ENCODE measurements around the gene CLK3. TPM values are rescaled to one million over a fixed set of nuclear protein-coding genes. Genes with fewer than 3 reads are reported as not detected.

Gene CLK3
- total and polyA plus RNA-seq, 8 donors = 23.1 to 89.9 (median 29.8) TPM

DNA sequence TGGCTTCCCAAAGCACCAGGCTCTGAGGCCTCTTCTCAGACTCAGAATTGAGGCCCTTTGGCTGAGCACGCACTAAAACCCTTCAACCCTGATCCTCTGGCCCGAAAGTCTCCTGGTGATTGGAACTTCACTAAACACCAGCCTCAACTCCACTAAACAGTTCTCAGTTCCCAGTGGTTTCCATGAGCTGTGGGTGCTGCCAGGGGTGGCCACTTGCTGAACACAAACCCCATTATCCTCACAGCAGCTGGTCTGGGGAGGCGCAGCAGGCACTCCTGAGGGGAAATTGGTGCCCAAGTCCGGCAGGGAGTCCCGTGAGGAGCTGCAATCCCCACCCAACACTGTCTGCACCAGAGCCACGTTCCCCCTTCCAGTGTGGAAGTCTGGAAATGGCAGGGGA, 3.8 kb upstream of the CLK3 start:
- 91 to 92% methylated on average over 6 of the region's 6 CpGs for WGBS, 2 donors
- intact Hi-C loops (cut with DNase I) = loop anchor here in 2 of 3 donors (10.0 kb wide), 2 partner anchors 67 to 237 kb away; partner anchors contain the start of gene ARID3B (in 1 of the 2)

DNA sequence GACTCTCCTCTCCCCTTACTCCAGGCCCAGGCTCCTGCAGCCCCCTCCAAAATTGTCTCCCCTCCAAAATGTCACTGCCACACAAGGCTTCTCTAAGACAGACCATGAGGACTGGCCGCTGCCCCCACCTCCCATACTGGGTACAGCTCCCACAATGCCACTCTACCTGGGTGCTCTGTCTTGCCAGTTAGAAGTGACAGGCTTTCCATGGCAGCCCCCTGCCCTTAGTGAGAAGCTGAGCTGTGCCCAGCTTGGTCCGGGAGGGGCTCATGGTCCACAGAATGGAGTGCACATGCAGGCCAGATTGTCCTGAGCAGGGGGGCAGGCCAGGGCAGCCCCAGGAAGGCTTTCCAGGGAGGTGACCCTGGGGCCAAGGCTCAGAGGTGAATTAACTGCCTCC, 3.0 kb upstream of the CLK3 start:
- Histone ChIP-seq H3K27ac (no peak overlapping the region), H3K9me3 (no peaks in the 10 kb centered on the region), H3K27me3 (no peaks in the 10 kb centered on the region), H3K4me1 (peaks cover 8 to 11% (median 8%) of the 10 kb centered on the region in 3 donors), H3K4me3 (no peak overlapping the region), H3K36me3 (no peaks in the 10 kb centered on the region)
- intact Hi-C loops (cut with DNase I) = loop anchor here in 2 of 3 donors (10.0 kb wide), 2 partner anchors 68 to 238 kb away; partner anchors contain the start of gene ARID3B (in 1 of the 2)
- TF ChIP-seq, protein P1, sequence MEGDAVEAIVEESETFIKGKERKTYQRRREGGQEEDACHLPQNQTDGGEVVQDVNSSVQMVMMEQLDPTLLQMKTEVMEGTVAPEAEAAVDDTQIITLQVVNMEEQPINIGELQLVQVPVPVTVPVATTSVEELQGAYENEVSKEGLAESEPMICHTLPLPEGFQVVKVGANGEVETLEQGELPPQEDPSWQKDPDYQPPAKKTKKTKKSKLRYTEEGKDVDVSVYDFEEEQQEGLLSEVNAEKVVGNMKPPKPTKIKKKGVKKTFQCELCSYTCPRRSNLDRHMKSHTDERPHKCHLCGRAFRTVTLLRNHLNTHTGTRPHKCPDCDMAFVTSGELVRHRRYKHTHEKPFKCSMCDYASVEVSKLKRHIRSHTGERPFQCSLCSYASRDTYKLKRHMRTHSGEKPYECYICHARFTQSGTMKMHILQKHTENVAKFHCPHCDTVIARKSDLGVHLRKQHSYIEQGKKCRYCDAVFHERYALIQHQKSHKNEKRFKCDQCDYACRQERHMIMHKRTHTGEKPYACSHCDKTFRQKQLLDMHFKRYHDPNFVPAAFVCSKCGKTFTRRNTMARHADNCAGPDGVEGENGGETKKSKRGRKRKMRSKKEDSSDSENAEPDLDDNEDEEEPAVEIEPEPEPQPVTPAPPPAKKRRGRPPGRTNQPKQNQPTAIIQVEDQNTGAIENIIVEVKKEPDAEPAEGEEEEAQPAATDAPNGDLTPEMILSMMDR (IDR thresholded peaks at IDR 0.05) = no peak
- WGBS, 2 donors = 79 to 81% methylated on average over 2 of the region's 2 CpGs
- FAIRE-seq (no peak), DNase-seq (peak in 1 of 6 donors; percentile 55), ATAC-seq (no peak)

More for the DNA sequence above, 3.8 kb upstream of the CLK3 start:
- ATAC-seq (no peak), DNase-seq (peak in 1 of 6 donors; percentile 32), FAIRE-seq (no peak)
- H3K4me1 ChIP-seq = peaks cover under 1 to 3% (median 2%) of the 10 kb centered on the region in 3 donors
- no peaks in the 10 kb centered on the region for H3K27me3 ChIP-seq
- H3K27ac ChIP-seq = no peak overlapping the region
- H3K9me3 ChIP-seq = no peaks in the 10 kb centered on the region
- TF ChIP-seq, protein P1 (IDR thresholded peaks at IDR 0.05) = no peak
- H3K4me3 ChIP-seq = no peak overlapping the region
- H3K36me3 ChIP-seq = no peaks in the 10 kb centered on the region

DNA sequence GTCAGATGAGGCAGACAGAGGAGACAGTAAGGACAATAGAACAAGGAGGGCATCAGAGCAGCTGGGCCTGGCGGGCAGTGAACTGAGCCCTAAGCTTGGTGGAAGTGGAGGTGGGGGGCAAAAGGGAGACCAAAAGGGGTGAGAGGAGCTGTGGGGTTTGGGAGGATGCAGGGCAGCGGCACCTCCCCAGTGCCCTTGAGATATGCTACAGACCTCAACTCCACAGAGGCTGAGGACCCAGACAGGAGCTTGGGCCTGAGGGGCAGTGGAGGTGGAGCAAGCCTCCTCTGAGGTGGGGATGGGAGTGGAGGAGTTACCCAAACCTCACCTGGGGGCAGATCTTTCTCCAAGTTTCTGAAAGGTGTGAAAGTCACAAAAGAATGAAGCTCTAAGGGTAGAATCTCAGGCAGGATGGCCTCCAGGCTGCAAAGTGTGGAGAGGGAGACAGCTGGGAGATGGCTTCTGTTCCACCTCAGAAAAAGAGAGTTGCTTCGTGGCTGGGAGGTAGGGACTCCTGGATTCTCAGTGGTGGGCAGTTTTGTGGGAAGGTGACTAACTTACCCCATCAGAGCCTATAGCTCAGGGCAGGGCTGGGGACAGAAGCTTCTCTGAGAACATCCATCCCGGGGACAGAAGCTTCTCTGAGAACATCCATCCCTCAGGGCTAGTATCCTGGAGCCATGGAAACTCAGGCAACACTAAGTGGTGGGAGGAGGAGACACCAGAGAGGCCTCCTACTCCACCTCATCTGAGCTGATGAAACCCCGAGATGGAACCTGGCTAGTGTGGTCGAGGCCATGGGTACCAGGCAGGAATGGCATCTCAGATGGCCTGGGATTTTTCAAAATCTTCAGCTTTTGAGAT, 2.3 kb upstream of the CLK3 start:
- FAIRE-seq (no peak), DNase-seq (peak in 1 of 6 donors; percentile 45), ATAC-seq (no peak)
- WGBS, 2 donors = 65 to 69% methylated on average over 6 of the region's 6 CpGs
- H3K27me3 ChIP-seq = no peaks in the 10 kb centered on the region
- H3K4me1 ChIP-seq = peaks cover 12 to 15% (median 13%) of the 10 kb centered on the region in 3 donors
- intact Hi-C loops (cut with DNase I) = loop anchor here in 2 of 3 donors (10.0 kb wide), 2 partner anchors 69 to 239 kb away; partner anchors contain the start of gene ARID3B (in 1 of the 2)
- H3K36me3 ChIP-seq = no peaks in the 10 kb centered on the region
- no peak overlapping the region for H3K4me3 ChIP-seq
- H3K27ac ChIP-seq = no peak overlapping the region
- no peaks in the 10 kb centered on the region for H3K9me3 ChIP-seq
- TF ChIP-seq, protein P1 (IDR thresholded peaks at IDR 0.05) = no peak

DNA sequence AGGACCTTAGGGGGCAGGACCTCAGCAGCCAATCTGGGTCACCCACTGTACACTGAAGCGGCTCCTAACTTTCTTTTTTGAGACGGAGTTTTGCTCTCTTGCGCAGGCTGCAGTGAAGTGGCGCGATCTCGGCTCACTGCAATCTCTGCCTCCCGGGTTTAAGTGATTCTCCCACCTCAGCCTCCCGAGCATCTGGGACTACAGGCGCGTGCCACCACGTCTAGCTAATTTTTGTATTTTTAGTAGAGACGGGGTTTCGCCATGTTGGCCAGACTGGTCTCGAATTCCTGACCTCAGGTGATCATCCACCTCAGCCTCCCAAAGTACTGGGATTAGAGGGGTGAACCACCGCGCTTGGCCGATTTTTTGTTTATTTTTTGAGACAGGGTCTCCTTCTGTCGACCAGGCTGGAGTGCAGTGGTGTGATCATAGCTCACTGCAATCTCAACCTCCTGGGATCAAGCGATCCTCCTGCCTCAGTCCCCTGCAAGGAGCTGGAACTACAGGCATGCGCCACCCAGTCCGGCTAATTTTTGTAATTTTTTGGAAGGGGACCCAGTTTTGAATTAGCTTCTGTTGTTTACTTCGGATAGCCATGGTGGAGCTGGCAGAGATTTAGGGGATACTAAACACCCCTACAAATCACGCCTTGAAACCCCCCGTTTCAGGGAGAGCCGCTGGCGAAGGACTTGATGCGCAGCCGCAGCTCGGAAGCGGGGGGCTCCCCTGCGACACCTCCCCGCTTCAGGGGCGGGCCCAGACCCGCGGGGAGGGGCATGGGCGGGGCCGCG, 1.5 kb upstream of the CLK3 start:
- Histone ChIP-seq H3K9me3 (no peaks in the 10 kb centered on the region), H3K4me1 (peaks cover 12 to 15% (median 13%) of the 10 kb centered on the region in 3 donors), H3K27me3 (no peaks in the 10 kb centered on the region), H3K4me3 (peak overlapping the region; percentile 84 to 98 (median 94)), H3K27ac (peak overlapping the region; percentile 89 to 99 (median 97)), H3K36me3 (peaks cover 0 to 1% (median 0%) of the 10 kb centered on the region in 3 donors)
- FAIRE-seq (no peak), DNase-seq (peak in 1 of 6 donors; percentile 25), ATAC-seq (no peak)
- intact Hi-C loops (cut with DNase I) = loop anchor here in 2 of 3 donors (10.0 kb wide), 2 partner anchors 69 to 239 kb away; partner anchors contain the start of gene ARID3B (in 1 of the 2)
- TF ChIP-seq, protein P1 (IDR thresholded peaks at IDR 0.05) = no peak
- WGBS, 2 donors = 30 to 31% methylated on average over 38 of the region's 38 CpGs

All from pancreas (tissue), 10 donors.